MCF 10A (cell line): ENCODE measurements around the gene SLC35G6. TPM values are rescaled to one million over a fixed set of nuclear protein-coding genes. Genes with fewer than 3 reads are reported as not detected.

ENCODE experiments used
- BruUV-seq: library from RNA; stranded (reverse); fragments of 400-500 nt; replicated peaks from 2 replicates; lab custom pipeline; 2021; lab: Mats Ljungman, UMichigan
- CTCF ChIA-PET: fragments of 300-600 bp; sonication (Branson Sonifier 250); formaldehyde crosslinking; extraction: SDS; loops from one replicate; lab custom pipeline; 2021; ENCODE audit warnings: antibody characterized with exemption, inconsistent platforms; lab: Yijun Ruan, JAX
- POLR2A ChIA-PET: fragments of 300-600, 350-650 bp; sonication (Branson Sonifier 250); formaldehyde crosslinking; extraction: SDS; loops from one replicate; lab custom pipeline; 2020; ENCODE audit warnings: antibody characterized with exemption, inconsistent platforms; lab: Yijun Ruan, JAX
- DNase-seq: peaks from one replicate; pipeline ENCODE4 v3.0.0-alpha.2; 2018; ENCODE audit not compliant: unreplicated experiment
- H3K27ac Mint-ChIP-seq: one replicate; pipeline ENCODE4 v1.8.0; 2022; ENCODE audit warnings: mild to moderate bottlenecking, low read depth, mixed read lengths; ENCODE audit not compliant: unreplicated experiment
- H3K27me3 Mint-ChIP-seq: one replicate; pipeline ENCODE4 v1.8.0; 2022; ENCODE audit warnings: mixed read lengths; ENCODE audit not compliant: insufficient read depth, unreplicated experiment
- H3K36me3 Mint-ChIP-seq: one replicate; pipeline ENCODE4 v1.8.0; 2022; ENCODE audit warnings: mild to moderate bottlenecking, moderate library complexity, mixed read lengths; ENCODE audit not compliant: insufficient read depth, unreplicated experiment
- H3K4me1 Mint-ChIP-seq: one replicate; pipeline ENCODE4 v1.8.0; 2022; ENCODE audit warnings: mixed read lengths; ENCODE audit not compliant: insufficient read depth, unreplicated experiment
- H3K4me3 Mint-ChIP-seq: one replicate; pipeline ENCODE4 v1.8.0; 2022; ENCODE audit warnings: mild to moderate bottlenecking, moderate library complexity, mixed read lengths; ENCODE audit not compliant: unreplicated experiment
- H3K9me3 Mint-ChIP-seq: one replicate; pipeline ENCODE4 v1.8.0; 2022; ENCODE audit warnings: mixed read lengths; ENCODE audit not compliant: unreplicated experiment
- intact Hi-C: fragments of 100-400 bp; cut with micrococcal nuclease; formaldehyde crosslinking; loops from 2 replicates; pipeline ENCODE4 v1.14.1; 2022
- total RNA-seq: library from RNA; stranded (reverse); gene quantifications from 2 replicates; pipeline ENCODE4 v1.2.3, GENCODE V29; 2022
- TF ChIP-seq, protein P1 (sequence below): fragments of 200-600 bp; IDR thresholded peaks from one replicate; pipeline ENCODE4 v1.8.0; 2022; ENCODE audit warnings: antibody characterized with exemption, mild to moderate bottlenecking; ENCODE audit not compliant: unreplicated experiment

The SLC35G6 gene
- total RNA-seq, 1 experiment from 2014 or later, result not detected

DNA sequence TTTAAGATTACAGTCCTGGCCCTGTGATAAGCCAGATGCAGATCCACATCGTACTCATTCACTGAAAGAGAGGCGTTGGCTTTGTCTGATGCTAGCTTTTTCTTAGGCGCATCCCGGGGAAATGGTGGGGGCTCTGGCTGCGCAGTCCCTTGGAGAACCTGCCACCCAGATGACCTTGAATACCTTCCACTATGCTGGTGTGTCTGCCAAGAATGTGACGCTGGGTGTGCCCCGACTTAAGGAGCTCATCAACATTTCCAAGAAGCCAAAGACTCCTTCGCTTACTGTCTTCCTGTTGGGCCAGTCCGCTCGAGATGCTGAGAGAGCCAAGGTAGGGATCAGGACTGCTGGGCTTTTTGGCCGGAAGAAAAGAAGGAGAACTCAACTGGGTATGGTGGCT is 26.9 kb downstream of the SLC35G6 start:
- POLR2A ChIA-PET, result interaction anchor here (0.6 to 1.8 kb wide), 5 partner anchors 22 to 68 kb away, joined by 3 to 5 read pairs (median 4); partner anchors contain the start of gene POLR2A
- no peaks in the 10 kb centered on the region for H3K27me3 Mint-ChIP-seq
- TF ChIP-seq, protein P1, sequence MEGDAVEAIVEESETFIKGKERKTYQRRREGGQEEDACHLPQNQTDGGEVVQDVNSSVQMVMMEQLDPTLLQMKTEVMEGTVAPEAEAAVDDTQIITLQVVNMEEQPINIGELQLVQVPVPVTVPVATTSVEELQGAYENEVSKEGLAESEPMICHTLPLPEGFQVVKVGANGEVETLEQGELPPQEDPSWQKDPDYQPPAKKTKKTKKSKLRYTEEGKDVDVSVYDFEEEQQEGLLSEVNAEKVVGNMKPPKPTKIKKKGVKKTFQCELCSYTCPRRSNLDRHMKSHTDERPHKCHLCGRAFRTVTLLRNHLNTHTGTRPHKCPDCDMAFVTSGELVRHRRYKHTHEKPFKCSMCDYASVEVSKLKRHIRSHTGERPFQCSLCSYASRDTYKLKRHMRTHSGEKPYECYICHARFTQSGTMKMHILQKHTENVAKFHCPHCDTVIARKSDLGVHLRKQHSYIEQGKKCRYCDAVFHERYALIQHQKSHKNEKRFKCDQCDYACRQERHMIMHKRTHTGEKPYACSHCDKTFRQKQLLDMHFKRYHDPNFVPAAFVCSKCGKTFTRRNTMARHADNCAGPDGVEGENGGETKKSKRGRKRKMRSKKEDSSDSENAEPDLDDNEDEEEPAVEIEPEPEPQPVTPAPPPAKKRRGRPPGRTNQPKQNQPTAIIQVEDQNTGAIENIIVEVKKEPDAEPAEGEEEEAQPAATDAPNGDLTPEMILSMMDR, result no peak
- H3K9me3 Mint-ChIP-seq, result no peaks in the 10 kb centered on the region
- no peaks in the 10 kb centered on the region for H3K4me1 Mint-ChIP-seq
- CTCF ChIA-PET, result interaction anchor here (1.6 to 3.9 kb wide), 2 partner anchors 52 to 71 kb away, joined by 4 to 36 read pairs; partner anchors contain the start of gene SENP3
- BruUV-seq, result no TSS peak
- no peak for DNase-seq
- intact Hi-C loops, result no loop called here
- no peak overlapping the region for H3K4me3 Mint-ChIP-seq
- H3K27ac Mint-ChIP-seq, result no peak overlapping the region
- H3K36me3 Mint-ChIP-seq, result peaks cover 98% of the 10 kb centered on the region

DNA sequence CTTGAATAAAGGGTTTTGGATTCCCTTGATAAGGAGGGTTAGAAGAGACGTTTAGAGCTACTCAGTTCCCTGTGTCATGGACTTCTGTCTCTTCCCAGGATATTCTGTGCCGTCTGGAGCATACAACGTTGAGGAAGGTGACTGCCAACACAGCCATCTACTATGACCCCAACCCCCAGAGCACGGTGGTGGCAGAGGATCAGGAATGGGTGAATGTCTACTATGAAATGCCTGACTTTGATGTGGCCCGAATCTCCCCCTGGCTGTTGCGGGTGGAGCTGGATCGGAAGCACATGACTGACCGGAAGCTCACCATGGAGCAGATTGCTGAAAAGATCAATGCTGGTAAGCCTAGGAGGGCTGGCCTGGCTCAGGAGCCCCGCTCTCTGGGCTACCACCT is 27.6 kb downstream of the SLC35G6 start:
- DNase-seq, result no peak
- intact Hi-C loops, result no loop called here
- Mint-ChIP-seq H3K4me1 (no peaks in the 10 kb centered on the region), H3K9me3 (no peaks in the 10 kb centered on the region), H3K4me3 (no peak overlapping the region), H3K27ac (no peak overlapping the region), H3K27me3 (no peaks in the 10 kb centered on the region), H3K36me3 (peaks cover 92% of the 10 kb centered on the region)
- BruUV-seq, result no TSS peak
- TF ChIP-seq, protein P1, result no peak
- CTCF ChIA-PET, result interaction anchor here (1.2 to 3.9 kb wide), 3 partner anchors 23 to 72 kb away, joined by 4 to 36 read pairs (median 6); partner anchors contain the start of gene SENP3
- POLR2A ChIA-PET, result interaction anchor here (0.6 to 1.8 kb wide), 4 partner anchors 23 to 67 kb away, joined by 3 to 5 read pairs (median 4); no protein-coding TSS in a partner anchor

DNA sequence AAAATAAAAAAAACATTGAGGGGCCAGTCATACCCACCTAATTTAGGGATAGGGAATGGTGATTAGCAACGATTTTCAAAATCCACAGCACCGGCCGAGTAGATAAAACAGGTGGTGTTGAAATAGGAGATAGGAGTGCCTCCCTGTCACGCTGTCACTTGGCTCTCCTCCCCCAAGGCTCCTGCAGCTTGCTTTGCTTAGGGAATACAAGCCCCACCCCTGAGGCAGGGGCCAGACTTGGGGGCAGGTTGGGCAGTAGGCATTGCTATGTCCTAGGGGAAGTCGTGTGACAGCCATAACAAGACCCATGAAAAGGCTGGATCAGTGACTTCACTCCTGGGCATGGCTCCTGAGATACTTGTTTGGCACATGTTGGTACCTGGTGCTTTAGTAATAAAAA is 28.7 kb downstream of the SLC35G6 start:
- CTCF ChIA-PET, result interaction anchor here (0.9 to 3.9 kb wide), 3 partner anchors 16 to 51 kb away, joined by 3 to 36 read pairs (median 6); partner anchors contain the start of gene SENP3
- H3K36me3 Mint-ChIP-seq, result peaks cover 90% of the 10 kb centered on the region
- H3K27ac Mint-ChIP-seq, result no peak overlapping the region

DNA sequence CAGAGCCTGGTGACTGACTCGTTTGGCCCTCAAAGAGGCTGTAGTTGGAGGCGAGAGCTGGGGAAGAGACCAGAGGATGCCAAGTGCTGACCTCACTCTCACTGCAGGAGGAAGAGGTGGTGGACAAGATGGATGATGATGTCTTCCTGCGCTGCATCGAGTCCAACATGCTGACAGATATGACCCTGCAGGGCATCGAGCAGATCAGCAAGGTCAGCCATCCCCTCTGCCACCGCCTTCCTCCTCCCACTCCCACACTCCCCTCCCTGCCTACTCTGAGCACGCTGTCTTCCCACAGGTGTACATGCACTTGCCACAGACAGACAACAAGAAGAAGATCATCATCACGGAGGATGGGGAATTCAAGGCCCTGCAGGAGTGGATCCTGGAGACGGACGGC is 29.9 kb downstream of the SLC35G6 start:
- no peaks in the 10 kb centered on the region for H3K27me3 Mint-ChIP-seq
- peaks cover 79% of the 10 kb centered on the region for H3K36me3 Mint-ChIP-seq
- CTCF ChIA-PET, result no interaction called here
- intact Hi-C loops, result loop anchor here (10.0 kb wide), 1 partner anchor 174 kb away; the partner anchor contains the start of genes TP53 and WRAP53
- BruUV-seq, result no TSS peak
- no peak overlapping the region for H3K4me3 Mint-ChIP-seq
- TF ChIP-seq, protein P1, result no peak
- H3K9me3 Mint-ChIP-seq, result no peaks in the 10 kb centered on the region
- no peak overlapping the region for H3K27ac Mint-ChIP-seq
- no peaks in the 10 kb centered on the region for H3K4me1 Mint-ChIP-seq
- POLR2A ChIA-PET, result interaction anchor here (0.6 kb wide), 1 partner anchor 174 kb away, joined by 3 read pairs; no protein-coding TSS in a partner anchor
- no peak for DNase-seq

More for the DNA sequence above, 28.7 kb downstream of the SLC35G6 start:
- BruUV-seq, result no TSS peak
- no peaks in the 10 kb centered on the region for H3K4me1 Mint-ChIP-seq
- TF ChIP-seq, protein P1, result no peak
- no peak overlapping the region for H3K4me3 Mint-ChIP-seq
- no peak for DNase-seq
- H3K27me3 Mint-ChIP-seq, result no peaks in the 10 kb centered on the region
- H3K9me3 Mint-ChIP-seq, result no peaks in the 10 kb centered on the region
- intact Hi-C loops, result loop anchor here (10.0 kb wide), 1 partner anchor 175 kb away; the partner anchor contains the start of genes TP53 and WRAP53
- POLR2A ChIA-PET, result no interaction called here
